Neural cell (in vitro differentiated cells): ENCODE data around the gene PRKAG2. TPM values are rescaled to one million over a fixed set of nuclear protein-coding genes. Genes with fewer than 3 reads are reported as not detected.

Experiments used
- H2AFZ ChIP-seq: fragments of 200-600, 300-800 bp; sonication (generic), shearing (Covaris generic); 2 replicates; pipeline ENCODE4 v1.6.0; 2014; ENCODE audit warnings: low read depth, mild to moderate bottlenecking, antibody characterized with exemption, low read length, moderate library complexity
- H3F3A ChIP-seq: fragments of 200-600 bp; shearing (Covaris generic); 2 replicates; pipeline ENCODE4 v1.6.1; 2016; ENCODE audit warnings: mild to moderate bottlenecking, moderate library complexity, mixed read lengths, antibody characterized with exemption, low read length; ENCODE audit not compliant: insufficient read depth, poor library complexity, severe bottlenecking
- H3K27ac ChIP-seq: fragments of 200-600, 300-800 bp; sonication (generic), shearing (Covaris generic); 2 replicates; pipeline ENCODE4 v1.5.1; 2014; ENCODE audit warnings: mild to moderate bottlenecking, low read length, moderate library complexity
- H3K27me3 ChIP-seq: fragments of 300-800, 200-600 bp; sonication (generic), shearing (Covaris generic); 2 replicates; pipeline ENCODE4 v1.6.0; 2014; ENCODE audit warnings: mild to moderate bottlenecking, low read depth, low read length, moderate library complexity; ENCODE audit not compliant: insufficient read depth
- H3K36me3 ChIP-seq: fragments of 300-800, 200-600 bp; sonication (generic), shearing (Covaris generic); 2 replicates; pipeline ENCODE4 v1.5.1; 2014; ENCODE audit warnings: mild to moderate bottlenecking, antibody characterized with exemption, low read length, moderate library complexity; ENCODE audit not compliant: insufficient read depth
- H3K4me2 ChIP-seq: fragments of 300-800, 200-600 bp; sonication (generic), shearing (Covaris generic); 2 replicates; pipeline ENCODE4 v1.6.0; 2014; ENCODE audit warnings: mild to moderate bottlenecking, low read length
- H3K4me3 ChIP-seq: fragments of 300-800, 200-600 bp; sonication (generic), shearing (Covaris generic); 2 replicates; pipeline ENCODE4 v1.5.1; 2014; ENCODE audit warnings: mild to moderate bottlenecking, low read length, moderate library complexity
- H3K79me2 ChIP-seq: fragments of 200-600 bp; shearing (Covaris generic); replicated peaks from 2 replicates; pipeline ENCODE4 v1.6.0; 2014; ENCODE audit warnings: mild to moderate bottlenecking, low read length, moderate library complexity; ENCODE audit not compliant: insufficient read depth
- H3K9ac ChIP-seq: fragments of 300-800, 200-600 bp; sonication (generic), shearing (Covaris generic); 2 replicates; pipeline ENCODE4 v1.6.1; 2016; ENCODE audit warnings: mild to moderate bottlenecking, low read length, mixed read lengths
- H3K9me2 ChIP-seq: fragments of 200-600 bp; shearing (Covaris generic); 2 replicates; pipeline ENCODE4 v1.6.1; 2016; ENCODE audit warnings: mild to moderate bottlenecking, low read length, mixed read lengths; ENCODE audit not compliant: insufficient read depth
- H3K9me3 ChIP-seq: fragments of 200-600, 300-800 bp; sonication (generic), shearing (Covaris generic); 2 replicates; pipeline ENCODE4 v1.6.1; 2016; ENCODE audit warnings: mild to moderate bottlenecking, mixed run types, low read length, moderate library complexity, mixed read lengths
- H4K20me1 ChIP-seq: fragments of 200-600 bp; shearing (Covaris generic); 2 replicates; pipeline ENCODE4 v1.6.1; 2016; ENCODE audit warnings: mild to moderate bottlenecking, mixed run types; ENCODE audit not compliant: insufficient read depth
- CTCF ChIP-seq: fragments of 450-650 bp; IDR thresholded peaks from 2 replicates; pipeline ENCODE4 v1.5.1; 2014; ENCODE audit warnings: antibody characterized with exemption, mild to moderate bottlenecking, moderate library complexity; ENCODE audit not compliant: poor library complexity, severe bottlenecking
- EP300 ChIP-seq: fragments of 450-650 bp; conservative IDR thresholded peaks from 2 replicates; pipeline ENCODE4 v1.6.1; 2014; ENCODE audit warnings: antibody characterized with exemption, mild to moderate bottlenecking, moderate library complexity; ENCODE audit not compliant: poor library complexity, severe bottlenecking
- EZH2 ChIP-seq: fragments of 200-600, 300-800 bp; shearing (Covaris generic), sonication (generic); IDR thresholded peaks from 2 replicates; pipeline ENCODE4 v1.6.1; 2014; ENCODE audit warnings: antibody characterized with exemption, low read length, borderline replicate concordance, mild to moderate bottlenecking; ENCODE audit not compliant: insufficient read depth, poor library complexity, severe bottlenecking
- MXI1 ChIP-seq: fragments of 450-650 bp; conservative IDR thresholded peaks from 2 replicates; pipeline ENCODE4 v1.6.1; 2014; ENCODE audit warnings: antibody characterized with exemption, mild to moderate bottlenecking; ENCODE audit not compliant: poor library complexity, severe bottlenecking
- POLR2AphosphoS5 ChIP-seq: IDR thresholded peaks from 2 replicates; pipeline ENCODE4 v1.6.1; 2012
- RAD21 ChIP-seq: fragments of 450-650 bp; conservative IDR thresholded peaks from 2 replicates; pipeline ENCODE4 v1.6.1; 2014; ENCODE audit warnings: antibody characterized with exemption, mild to moderate bottlenecking, moderate library complexity
- REST ChIP-seq: IDR thresholded peaks from 2 replicates; pipeline ENCODE4 v1.6.1; 2012; ENCODE audit warnings: borderline replicate concordance
- SMC3 ChIP-seq: fragments of 450-650 bp; conservative IDR thresholded peaks from 2 replicates; pipeline ENCODE4 v1.6.1; 2014; ENCODE audit warnings: antibody characterized with exemption, mild to moderate bottlenecking, moderate library complexity; ENCODE audit not compliant: poor library complexity
- TAF1 ChIP-seq: IDR thresholded peaks from 2 replicates; pipeline ENCODE4 v1.6.1; 2012; ENCODE audit warnings: low read depth
- polyA plus RNA-seq: library from polyadenylated mRNA; depleted of rRNA; stranded (reverse); fragments of >200 nt; gene quantifications from 2 replicates; pipeline ENCODE4 v1.2.3, GENCODE V29; 2014

The PRKAG2 gene
- polyA plus RNA-seq, 1 donor from 2014 or later: 22.9 TPM

GRCh38 chr7:151692721-151693120, 184.2 kb downstream of the PRKAG2 start:
- Histone ChIP-seq H3F3A (no peaks in the 10 kb centered on the region), H3K36me3 (no peaks in the 10 kb centered on the region), H2AFZ (no peak overlapping the region), H3K9me2 (no peaks in the 10 kb centered on the region), H3K27me3 (no peaks in the 10 kb centered on the region), H3K9me3 (no peaks in the 10 kb centered on the region), H3K4me2 (no peak overlapping the region), H4K20me1 (no peaks in the 10 kb centered on the region), H3K9ac (no peak overlapping the region), H3K79me2 (no peaks in the 10 kb centered on the region), H3K4me3 (no peak overlapping the region), H3K27ac (no peak overlapping the region)
- no peak for TF ChIP-seq TAF1
- TF ChIP-seq EP300: no peak
- TF ChIP-seq SMC3: no peak
- no peak for TF ChIP-seq EZH2

- no peaks in the 10 kb centered on the region for H3K9me2 ChIP-seq
- no peaks in the 10 kb centered on the region for H3K9me3 ChIP-seq
- H3K27ac ChIP-seq: no peak overlapping the region
- H2AFZ ChIP-seq: no peak overlapping the region
- no peaks in the 10 kb centered on the region for H3K27me3 ChIP-seq
- H3F3A ChIP-seq: no peaks in the 10 kb centered on the region
- H3K9ac ChIP-seq: no peak overlapping the region
- H3K36me3 ChIP-seq: no peaks in the 10 kb centered on the region
- TF ChIP-seq RAD21 (no peak), SMC3 (no peak)
- H3K4me2 ChIP-seq: no peak overlapping the region
- H3K79me2 ChIP-seq: no peaks in the 10 kb centered on the region
- no peak overlapping the region for H3K4me3 ChIP-seq
- H4K20me1 ChIP-seq: no peaks in the 10 kb centered on the region
These were observed 185.5 kb downstream of the PRKAG2 start for GRCh38 chr7:151691449-151691848.

- TF ChIP-seq EP300 (no peak), REST (no peak), CTCF (no peak), POLR2AphosphoS5 (no peak), TAF1 (no peak), MXI1 (no peak), RAD21 (no peak), EZH2 (no peak)
- H3K9ac ChIP-seq: no peak overlapping the region
- no peak overlapping the region for H3K27ac ChIP-seq
- H3K4me3 ChIP-seq: no peak overlapping the region
- H2AFZ ChIP-seq: no peak overlapping the region
- no peaks in the 10 kb centered on the region for H4K20me1 ChIP-seq
- no peaks in the 10 kb centered on the region for H3K36me3 ChIP-seq
- no peaks in the 10 kb centered on the region for H3K9me3 ChIP-seq
- H3K27me3 ChIP-seq: no peaks in the 10 kb centered on the region
- no peaks in the 10 kb centered on the region for H3F3A ChIP-seq
- no peaks in the 10 kb centered on the region for H3K9me2 ChIP-seq
- no peak overlapping the region for H3K4me2 ChIP-seq
- H3K79me2 ChIP-seq: no peaks in the 10 kb centered on the region
These were observed 186.3 kb downstream of the PRKAG2 start for GRCh38 chr7:151690606-151691005.
